Right lobe of liver (tissue), 6 donors: ENCODE measurements around the gene CERCAM. TPM values are rescaled to one million over a fixed set of nuclear protein-coding genes. Genes with fewer than 3 reads are reported as not detected.

Source experiments
- ATAC-seq, 4 donors: fragments of 200-7000 bp; cut with Tn5 transposase; one replicate each; pipeline ENCODE4 v1.9.1; 2020; ENCODE audit warnings: mild to moderate bottlenecking in 4 of 4, moderate library complexity in 4 of 4
- DNase-seq, 3 donors: peaks; one replicate each; pipeline ENCODE4 v3.0.0-alpha.2; 2020
- H3K27ac ChIP-seq, 3 donors: fragments of 200-600 bp; one replicate each; pipeline ENCODE4 v1.8.0; 2022
- H3K27me3 ChIP-seq, 2 donors: fragments of 200-600 bp; one replicate each; pipeline ENCODE4 v1.8.0; 2022
- H3K36me3 ChIP-seq, 4 donors: fragments of 200-600 bp; sonication (generic) in 1 of 4; one replicate each; pipeline versions ENCODE4 v1.5.1 to v1.8.0; 2017 to 2022; ENCODE audit warnings: control low read depth in 1 of 4
- H3K4me1 ChIP-seq, 4 donors: fragments of 200-600 bp; sonication (generic) in 1 of 4; one replicate each; pipeline versions ENCODE4 v1.5.1 to v1.8.0; 2017 to 2022; ENCODE audit warnings: control low read depth in 1 of 4
- H3K4me3 ChIP-seq, 3 donors: fragments of 200-600 bp; one replicate each; pipeline ENCODE4 v1.8.0; 2022
- H3K9me3 ChIP-seq, 4 donors: fragments of 200-600 bp; sonication (generic) in 1 of 4; one replicate each; pipeline versions ENCODE4 v1.5.1 to v1.8.0; 2017 to 2022; ENCODE audit warnings: control low read depth in 1 of 4
- CTCF ChIP-seq, 4 donors: fragments of 200-600 bp in 3 of 4; fragments of 450-650 bp in 1 of 4; IDR thresholded peaks; one replicate each; pipeline versions ENCODE4 v1.5.1 to v1.8.0; 2016 to 2022; ENCODE audit warnings: antibody characterized with exemption in 4 of 4, mild to moderate bottlenecking in 2 of 4
- POLR2A ChIP-seq: fragments of 450-650 bp; IDR thresholded peaks from one replicate; pipeline ENCODE4 v1.6.1; 2017; ENCODE audit warnings: antibody characterized with exemption, mild to moderate bottlenecking
- WGBS: methylation state at CpG from one replicate; pipeline ENCODE4 v1.1.6; 2018; ENCODE audit warnings: low coverage, low lambda C conversion rate; ENCODE audit not compliant: insufficient coverage; ENCODE audit errors: missing lambda C conversion rate; 5-methylcytosine and 5-hydroxymethylcytosine counted together
- intact Hi-C, 2 donors: fragments of 100-400 bp; cut with DNase I; formaldehyde crosslinking; loops; one replicate each; pipeline versions ENCODE4 v1.11.2 to v1.14.1; 2022
- total RNA-seq, 6 experiments: library from RNA; depleted of rRNA in 2 of 6; stranded (reverse); fragments of >200 nt in 2 of 6; fragmentation: NEBNext Ultra II Directional in 3 of 6; extraction: Animal tissue kit (Norgen Biotek cat#: 25700) in 3 of 6; gene quantifications; one replicate each; pipeline versions ENCODE4 v1.1.0 to v1.2.4, GENCODE V29; 2016 to 2023
- donor health status: DM: no; HTN: yes; CAD: no.
- donor health status: DM: no; HTN: no; CAD: no.
- donor health status: DM: no; HTN: no; CAD: no.
- donor health status: DM: no; HTN: yes; CAD: no.
- donor health status: DM: no; HTN: yes; CAD: no.

The CERCAM gene
- total RNA-seq, 6 experiments from 2014 or later, result 1.3 to 3.1 (median 2.2) TPM

- Histone ChIP-seq H3K36me3 (peaks cover 0 to 11% (median 0%) of the 10 kb centered on the region in 4 donors), H3K4me1 (peaks cover 0 to 7% (median 0%) of the 10 kb centered on the region in 4 donors), H3K4me3 (peak within 1 kb of the TSS; percentile 81 to 96 (median 95)), H3K9me3 (no peaks in the 10 kb centered on the region), H3K27ac (peak within 1 kb of the TSS in 2 of 3 donors; percentile 43 to 69), H3K27me3 (no peaks in the 10 kb centered on the region)
- peak; percentile 98 to 99 (median 98) for DNase-seq
- 0% methylated on average over 14 of the region's 82 CpGs for WGBS
- peak; percentile 96 to 99 (median 98) for ATAC-seq
- TF ChIP-seq POLR2A (peak; percentile 65), CTCF (IDR thresholded peaks at IDR 0.05) (no peak)
- intact Hi-C loops, result no loop called here
These were observed 35.4 kb downstream of the CERCAM start, which contains the start of gene ODF2 for GRCh38 chr9:128455849-128456612. Gene ODF2 (plus strand): TSS chr9:128456006. CDS start chr9:128456092, 86 bp downstream.

GRCh38 chr9:128456613-128457061, 36.0 kb downstream of the CERCAM start:
- Histone ChIP-seq H3K4me3 (peak overlapping the region; percentile 81 to 96 (median 95)), H3K27me3 (no peaks in the 10 kb centered on the region), H3K27ac (peak overlapping the region in 2 of 3 donors; percentile 43 to 69), H3K9me3 (no peaks in the 10 kb centered on the region), H3K36me3 (peaks cover 0 to 11% (median 0%) of the 10 kb centered on the region in 4 donors), H3K4me1 (peaks cover 0 to 7% (median 0%) of the 10 kb centered on the region in 4 donors)
- ATAC-seq (peak; percentile 70 to 75 (median 74)), DNase-seq (peak; percentile 65 to 74 (median 68))
- intact Hi-C loops, result no loop called here
- 1% methylated on average over 12 of the region's 48 CpGs for WGBS
- TF ChIP-seq CTCF (IDR thresholded peaks at IDR 0.05) (no peak), POLR2A (no peak)

GRCh38 chr9:128457207-128457606, 36.5 kb downstream of the CERCAM start:
- Histone ChIP-seq H3K4me1 (peaks cover 0 to 7% (median 0%) of the 10 kb centered on the region in 4 donors), H3K27me3 (no peaks in the 10 kb centered on the region), H3K27ac (no peak overlapping the region), H3K9me3 (no peaks in the 10 kb centered on the region), H3K4me3 (peak overlapping the region in 2 of 3 donors; percentile 95 to 96), H3K36me3 (peaks cover 0 to 11% (median 0%) of the 10 kb centered on the region in 4 donors)
- ATAC-seq (no peak), DNase-seq (no peak)
- WGBS, result 55% methylated on average over 13 of the region's 14 CpGs
- intact Hi-C loops, result no loop called here
- TF ChIP-seq CTCF (IDR thresholded peaks at IDR 0.05) (no peak), POLR2A (no peak)

- intact Hi-C loops, result no loop called here
- Histone ChIP-seq H3K27me3 (no peaks in the 10 kb centered on the region), H3K4me1 (peaks cover 0 to 7% (median 0%) of the 10 kb centered on the region in 4 donors), H3K4me3 (no peak overlapping the region), H3K27ac (no peak overlapping the region), H3K9me3 (no peaks in the 10 kb centered on the region), H3K36me3 (peaks cover 0 to 18% (median 0%) of the 10 kb centered on the region in 4 donors)
- WGBS, result 96% methylated on average over 3 of the region's 3 CpGs
- TF ChIP-seq POLR2A, result no peak
- no peak for TF ChIP-seq CTCF (IDR thresholded peaks at IDR 0.05)
- no peak for ATAC-seq
- no peak for DNase-seq
These were observed 38.4 kb downstream of the CERCAM start for GRCh38 chr9:128459011-128459410.
